ENCODE data around the gene SRBD1. TPM values are rescaled to one million over a fixed set of nuclear protein-coding genes. Genes with fewer than 3 reads are reported as not detected.

SRBD1 gene
- total RNA-seq, 6 experiments from 2014 or later: 7.4 to 14.1 (median 9.4) TPM

- TF ChIP-seq CTCF (IDR thresholded peaks at IDR 0.05) (no peak), POLR2A (IDR thresholded peaks at IDR 0.05) (no peak)
- no peak for ATAC-seq
- no peaks in the 10 kb centered on the region for H3K4me1 ChIP-seq
- no peak overlapping the region for H3K27ac ChIP-seq
- no peaks in the 10 kb centered on the region for H3K9me3 ChIP-seq
- DNase-seq: no peak
- intact Hi-C loops (cut with DNase I): no loop called here
- no peaks in the 10 kb centered on the region for H3K27me3 ChIP-seq
- H3K4me3 ChIP-seq: no peak overlapping the region
- 87% methylated on average over 3 of the region's 3 CpGs for WGBS (ENCODE audit: insufficient coverage, low coverage, low lambda C conversion rate, missing lambda C conversion rate)
- peaks cover 0 to 6% (median 2%) of the 10 kb centered on the region in 4 donors for H3K36me3 ChIP-seq
Measured at GRCh38 chr2:45572979-45573378, 38.1 kb downstream of the SRBD1 start.

GRCh38 chr2:45571940-45572339 lies 39.1 kb downstream of the SRBD1 start:
- Histone ChIP-seq H3K4me1 (no peaks in the 10 kb centered on the region), H3K9me3 (no peaks in the 10 kb centered on the region), H3K36me3 (peaks cover 0 to 6% (median 2%) of the 10 kb centered on the region in 4 donors), H3K4me3 (no peak overlapping the region), H3K27ac (no peak overlapping the region), H3K27me3 (no peaks in the 10 kb centered on the region)
- no peak for DNase-seq
- WGBS (ENCODE audit: insufficient coverage, low coverage, low lambda C conversion rate, missing lambda C conversion rate): 94% methylated on average over 3 of the region's 3 CpGs
- no peak for ATAC-seq
- no peak for TF ChIP-seq CTCF (IDR thresholded peaks at IDR 0.05)
- no peak for TF ChIP-seq POLR2A (IDR thresholded peaks at IDR 0.05)
- intact Hi-C loops (cut with DNase I): no loop called here

GRCh38 chr2:45570671-45571334 lies 40.3 kb downstream of the SRBD1 start:
- intact Hi-C loops (cut with DNase I): no loop called here
- H3K36me3 ChIP-seq: peaks cover 0 to 6% (median 2%) of the 10 kb centered on the region in 4 donors
- H3K27me3 ChIP-seq: no peaks in the 10 kb centered on the region
- TF ChIP-seq CTCF (IDR thresholded peaks at IDR 0.05) (no peak), POLR2A (IDR thresholded peaks at IDR 0.05) (no peak)
- H3K9me3 ChIP-seq: no peaks in the 10 kb centered on the region
- WGBS (ENCODE audit: insufficient coverage, low coverage, low lambda C conversion rate, missing lambda C conversion rate): 78% methylated on average over 2 of the region's 3 CpGs
- DNase-seq: no peak
- H3K4me3 ChIP-seq: no peak overlapping the region
- no peak overlapping the region for H3K27ac ChIP-seq
- H3K4me1 ChIP-seq: no peaks in the 10 kb centered on the region
- ATAC-seq: no peak

- peaks cover 0 to 6% (median 2%) of the 10 kb centered on the region in 4 donors for H3K36me3 ChIP-seq
Measured at GRCh38 chr2:45568935-45569334, 42.1 kb downstream of the SRBD1 start.

More at GRCh38 chr2:45568935-45569334, 42.1 kb downstream of the SRBD1 start:
- peak overlapping the region in 1 of 3 donors; percentile 7 for H3K27ac ChIP-seq
- no peak overlapping the region for H3K4me3 ChIP-seq
- ATAC-seq (no peak), DNase-seq (no peak)
- intact Hi-C loops (cut with DNase I): no loop called here
- no peak for TF ChIP-seq POLR2A (IDR thresholded peaks at IDR 0.05)
- no peak for TF ChIP-seq CTCF (IDR thresholded peaks at IDR 0.05)
- no peaks in the 10 kb centered on the region for H3K27me3 ChIP-seq
- no peaks in the 10 kb centered on the region for H3K9me3 ChIP-seq
- H3K4me1 ChIP-seq: no peaks in the 10 kb centered on the region
